SU-DHL-6 (cell line): ENCODE data around the gene SYNPR.

ENCODE experiments used
- H2AFZ ChIP-seq: fragments of 200-600 bp; sonication (generic); 2 replicates; pipeline ENCODE4 v1.6.1; 2014; ENCODE audit warnings: low read depth, mild to moderate bottlenecking, moderate library complexity, mixed read lengths, antibody characterized with exemption, low read length; ENCODE audit not compliant: severe bottlenecking
- H3F3A ChIP-seq: fragments of 200-600 bp; shearing (Covaris generic); 2 replicates; pipeline ENCODE4 v1.6.0; 2016; ENCODE audit warnings: antibody characterized with exemption, mild to moderate bottlenecking; ENCODE audit not compliant: insufficient read depth
- H3K27ac ChIP-seq: fragments of 200-600 bp; sonication (generic); 2 replicates; pipeline ENCODE4 v1.5.1; 2016; ENCODE audit warnings: low read depth, mild to moderate bottlenecking, low read length, moderate library complexity, mixed read lengths
- H3K27me3 ChIP-seq: fragments of 200-600 bp; sonication (generic), shearing (Covaris generic); 2 replicates; pipeline ENCODE4 v1.6.0; 2014; ENCODE audit warnings: mild to moderate bottlenecking, low read length
- H3K36me3 ChIP-seq: fragments of 200-600 bp; sonication (generic); 2 replicates; pipeline ENCODE4 v1.6.1; 2014; ENCODE audit warnings: mild to moderate bottlenecking, low read length, mixed read lengths
- H3K4me2 ChIP-seq: fragments of 300-600, 200-600 bp; shearing (Covaris generic), sonication (generic); 2 replicates; pipeline ENCODE4 v1.6.0; 2014; ENCODE audit warnings: low read length, low read depth, mild to moderate bottlenecking; ENCODE audit not compliant: poor library complexity, severe bottlenecking
- H3K4me3 ChIP-seq: fragments of 200-600 bp; sonication (generic); 2 replicates; pipeline ENCODE4 v1.5.1; 2014; ENCODE audit warnings: antibody characterized with exemption, low read length, mild to moderate bottlenecking, mixed read lengths; ENCODE audit not compliant: insufficient read depth, poor library complexity, severe bottlenecking
- H3K79me2 ChIP-seq: fragments of 200-600 bp; sonication (generic); 2 replicates; pipeline ENCODE4 v1.6.1; 2014; ENCODE audit warnings: mild to moderate bottlenecking, low read length, moderate library complexity; ENCODE audit not compliant: insufficient read depth
- H3K9ac ChIP-seq: fragments of 200-600 bp; sonication (generic); 2 replicates; pipeline ENCODE4 v1.7.0; 2014; ENCODE audit warnings: mild to moderate bottlenecking, low read length
- H3K9me2 ChIP-seq: fragments of 200-600 bp; sonication (generic); replicated peaks from 2 replicates; pipeline ENCODE4 v1.6.1; 2014; ENCODE audit warnings: low read length; ENCODE audit not compliant: insufficient read depth
- H3K9me3 ChIP-seq: fragments of 200-600 bp; sonication (generic); 2 replicates; pipeline ENCODE4 v1.6.1; 2014; ENCODE audit warnings: low read length, mixed read lengths; ENCODE audit not compliant: insufficient read depth
- H4K20me1 ChIP-seq: fragments of 200-600 bp; sonication (generic); 2 replicates; pipeline ENCODE4 v1.6.1; 2014; ENCODE audit warnings: low read depth, mild to moderate bottlenecking, antibody characterized with exemption, low read length, moderate library complexity, mixed read lengths
- CTCF ChIP-seq: fragments of 200-600 bp; sonication (generic); IDR thresholded peaks from one replicate; pipeline ENCODE4 v1.5.1; 2017; ENCODE audit warnings: antibody characterized with exemption, mild to moderate bottlenecking, low read length, moderate library complexity; ENCODE audit not compliant: insufficient read depth, poor library complexity, severe bottlenecking
- EZH2phosphoT487 ChIP-seq: fragments of 200-600 bp; sonication (generic), shearing (Covaris generic); conservative IDR thresholded peaks from 2 replicates; pipeline ENCODE4 v1.6.1; 2018; ENCODE audit warnings: mild to moderate bottlenecking, antibody characterized with exemption, low read length, moderate library complexity, mixed read lengths

Gene SYNPR

DNA sequence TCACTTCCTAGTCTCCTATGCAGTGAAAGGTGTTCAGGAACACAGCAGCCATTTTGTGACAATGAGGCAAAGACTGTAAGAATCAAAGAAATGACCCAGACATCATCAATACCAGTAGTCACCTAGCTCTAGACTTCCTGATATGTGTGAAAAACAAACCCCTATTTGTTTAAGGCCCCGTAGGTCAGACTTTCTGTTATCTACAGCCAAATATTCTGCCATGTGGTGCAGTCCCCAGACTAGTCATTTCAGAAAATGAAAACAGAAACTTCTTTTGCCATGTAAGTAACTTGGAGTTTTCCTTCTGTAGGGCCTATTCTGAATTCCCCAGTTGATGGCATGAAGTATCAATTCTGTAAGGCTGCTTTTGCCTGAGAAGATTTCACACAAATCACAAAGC is 192.6 kb downstream of the SYNPR start:
- Histone ChIP-seq H3K9me2 (no peaks in the 10 kb centered on the region), H3K27ac (no peak overlapping the region), H3K9me3 (no peaks in the 10 kb centered on the region), H3K79me2 (no peaks in the 10 kb centered on the region), H3K36me3 (no peaks in the 10 kb centered on the region), H4K20me1 (no peaks in the 10 kb centered on the region), H3K27me3 (no peaks in the 10 kb centered on the region), H3K9ac (no peak overlapping the region), H3K4me3 (no peak overlapping the region), H3F3A (no peaks in the 10 kb centered on the region), H3K4me2 (no peak overlapping the region), H2AFZ (no peak overlapping the region)
- TF ChIP-seq CTCF (no peak), EZH2phosphoT487 (no peak)

GRCh38 chr3:63471781-63472180 is 193.7 kb downstream of the SYNPR start:
- no peaks in the 10 kb centered on the region for H3K9me2 ChIP-seq
- no peak overlapping the region for H3K9ac ChIP-seq
- no peaks in the 10 kb centered on the region for H4K20me1 ChIP-seq
- no peak overlapping the region for H3K4me3 ChIP-seq
- H3F3A ChIP-seq, result no peaks in the 10 kb centered on the region
- H3K27me3 ChIP-seq, result no peaks in the 10 kb centered on the region
- no peak for TF ChIP-seq CTCF
- TF ChIP-seq EZH2phosphoT487, result no peak
- no peak overlapping the region for H3K27ac ChIP-seq
- no peak overlapping the region for H3K4me2 ChIP-seq
- no peaks in the 10 kb centered on the region for H3K36me3 ChIP-seq
- H2AFZ ChIP-seq, result no peak overlapping the region
- H3K79me2 ChIP-seq, result no peaks in the 10 kb centered on the region
- H3K9me3 ChIP-seq, result no peaks in the 10 kb centered on the region

- no peaks in the 10 kb centered on the region for H3K9me2 ChIP-seq
- H3K79me2 ChIP-seq, result no peaks in the 10 kb centered on the region
- H3K27ac ChIP-seq, result no peak overlapping the region
- no peak overlapping the region for H3K4me3 ChIP-seq
- H3K9ac ChIP-seq, result no peak overlapping the region
- no peak overlapping the region for H3K4me2 ChIP-seq
- no peak overlapping the region for H2AFZ ChIP-seq
- no peaks in the 10 kb centered on the region for H3F3A ChIP-seq
- TF ChIP-seq CTCF, result no peak
- TF ChIP-seq EZH2phosphoT487, result no peak
- H3K36me3 ChIP-seq, result no peaks in the 10 kb centered on the region
- H4K20me1 ChIP-seq, result no peaks in the 10 kb centered on the region
- no peaks in the 10 kb centered on the region for H3K27me3 ChIP-seq
- no peaks in the 10 kb centered on the region for H3K9me3 ChIP-seq
Observed at GRCh38 chr3:63473641-63474166, 195.6 kb downstream of the SYNPR start.
